IPS-18c (cell line): Measurements from ENCODE around the gene EMC8.

Experiments used
- H3K4me3 ChIP-seq: 2 replicates; pipeline ENCODE4 v1.7.0; 2013; ENCODE audit warnings: low read depth, mild to moderate bottlenecking, low read length, moderate library complexity; ENCODE audit not compliant: insufficient read depth
- H3K9me3 ChIP-seq: one replicate; pipeline ENCODE4 v1.6.1; 2013; ENCODE audit warnings: mild to moderate bottlenecking, low read length, moderate library complexity; ENCODE audit not compliant: control insufficient read depth, insufficient read depth

The EMC8 gene

DNA sequence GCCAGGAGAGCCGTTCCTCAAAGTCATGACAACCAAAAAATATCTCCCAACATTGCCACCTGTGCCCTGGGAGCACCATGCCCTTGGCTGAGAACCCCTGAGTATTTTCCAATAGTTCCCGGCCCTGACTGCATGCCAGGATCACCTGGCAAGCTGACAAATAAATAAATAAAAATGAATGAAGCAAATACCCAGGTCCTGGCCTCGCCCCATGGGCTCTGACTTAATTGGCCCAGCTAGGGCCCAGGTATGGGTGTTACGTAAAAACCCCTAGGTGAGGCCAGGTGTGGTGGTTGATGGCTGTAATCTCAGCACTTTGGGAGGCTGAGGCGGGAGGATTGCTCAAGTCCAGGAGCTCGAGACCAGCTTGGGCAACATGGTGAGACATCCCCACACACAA, 45.8 kb downstream of the EMC8 start:
- Histone ChIP-seq H3K9me3 (no peaks in the 10 kb centered on the region), H3K4me3 (no peak overlapping the region)

GRCh38 chr16:85752511-85753420, 46.6 kb downstream of the EMC8 start:
- H3K9me3 ChIP-seq, result no peaks in the 10 kb centered on the region
- no peak overlapping the region for H3K4me3 ChIP-seq

GRCh38 chr16:85751698-85752501, 47.4 kb downstream of the EMC8 start:
- Histone ChIP-seq H3K4me3 (peak overlapping the region; percentile 66; the same call in 1 of the 2 replicates), H3K9me3 (no peaks in the 10 kb centered on the region)

- no peaks in the 10 kb centered on the region for H3K9me3 ChIP-seq
- H3K4me3 ChIP-seq, result peak within 1 kb of the TSS; percentile 66
Observed at GRCh38 chr16:85750827-85751697, 48.3 kb downstream of the EMC8 start, which contains the start of gene C16orf74. TSS of gene C16orf74 (minus strand) at chr16:85751096. CDS start at chr16:85735217, 15,879 bp downstream.

DNA sequence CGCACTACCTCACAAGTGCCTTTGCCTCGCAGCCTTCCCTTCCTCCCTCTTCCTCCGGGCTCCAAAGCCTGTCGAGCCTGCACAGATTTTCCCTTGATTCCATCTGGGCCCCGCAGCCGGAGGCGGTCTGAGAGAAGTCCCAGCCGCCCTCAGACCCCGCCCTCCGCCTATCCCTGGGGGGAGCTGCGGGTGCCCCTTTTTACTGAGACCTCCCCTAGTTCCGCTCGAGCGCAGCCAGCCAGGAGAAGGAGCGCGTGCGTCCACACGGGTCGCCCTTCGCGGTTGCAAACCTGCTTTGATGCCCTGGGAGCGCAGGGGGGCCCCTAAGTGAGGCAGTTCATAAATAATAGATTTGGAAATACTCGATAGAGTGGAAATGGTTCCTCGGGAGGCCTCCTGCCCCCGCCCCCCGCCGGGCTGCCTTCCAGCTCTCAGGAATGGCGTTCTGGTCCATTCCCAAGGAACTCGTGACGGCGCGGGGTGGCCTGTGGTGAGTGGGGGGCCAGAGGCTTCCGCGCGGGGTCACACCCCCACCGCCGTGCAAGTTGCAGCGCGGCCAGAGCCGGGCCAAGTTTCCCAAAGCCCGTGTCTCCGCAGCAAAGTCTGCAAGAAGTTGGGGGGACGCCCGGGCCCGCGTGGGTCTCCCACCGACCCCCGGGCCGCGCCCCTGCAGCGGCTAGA, 49.1 kb downstream of the EMC8 start:
- no peaks in the 10 kb centered on the region for H3K9me3 ChIP-seq
- H3K4me3 ChIP-seq, result peak overlapping the region; percentile 66

DNA sequence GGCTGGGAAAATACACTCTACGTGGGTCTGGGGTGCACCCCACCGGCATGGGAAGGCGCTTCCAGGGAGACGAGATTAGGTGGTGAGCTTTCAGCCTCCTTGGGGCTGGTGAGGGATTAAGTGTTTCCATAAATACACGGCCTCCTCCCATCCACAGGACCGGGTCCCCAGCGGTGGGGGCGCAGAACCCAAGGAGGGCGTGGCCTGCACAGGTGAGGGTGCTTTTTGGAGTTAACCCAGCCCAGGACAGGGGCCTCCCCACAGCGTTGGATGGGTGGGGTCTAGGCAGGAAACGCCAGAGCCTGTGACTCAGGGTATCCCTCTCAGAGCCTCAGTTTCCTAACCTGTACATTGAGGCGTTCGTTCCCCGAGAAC, 49.6 kb downstream of the EMC8 start:
- Histone ChIP-seq H3K4me3 (peak overlapping the region; percentile 66), H3K9me3 (no peaks in the 10 kb centered on the region)

GRCh38 chr16:85746460-85747215, 52.7 kb downstream of the EMC8 start:
- Histone ChIP-seq H3K9me3 (no peaks in the 10 kb centered on the region), H3K4me3 (no peak overlapping the region; the same call in 1 of the 2 replicates)

DNA sequence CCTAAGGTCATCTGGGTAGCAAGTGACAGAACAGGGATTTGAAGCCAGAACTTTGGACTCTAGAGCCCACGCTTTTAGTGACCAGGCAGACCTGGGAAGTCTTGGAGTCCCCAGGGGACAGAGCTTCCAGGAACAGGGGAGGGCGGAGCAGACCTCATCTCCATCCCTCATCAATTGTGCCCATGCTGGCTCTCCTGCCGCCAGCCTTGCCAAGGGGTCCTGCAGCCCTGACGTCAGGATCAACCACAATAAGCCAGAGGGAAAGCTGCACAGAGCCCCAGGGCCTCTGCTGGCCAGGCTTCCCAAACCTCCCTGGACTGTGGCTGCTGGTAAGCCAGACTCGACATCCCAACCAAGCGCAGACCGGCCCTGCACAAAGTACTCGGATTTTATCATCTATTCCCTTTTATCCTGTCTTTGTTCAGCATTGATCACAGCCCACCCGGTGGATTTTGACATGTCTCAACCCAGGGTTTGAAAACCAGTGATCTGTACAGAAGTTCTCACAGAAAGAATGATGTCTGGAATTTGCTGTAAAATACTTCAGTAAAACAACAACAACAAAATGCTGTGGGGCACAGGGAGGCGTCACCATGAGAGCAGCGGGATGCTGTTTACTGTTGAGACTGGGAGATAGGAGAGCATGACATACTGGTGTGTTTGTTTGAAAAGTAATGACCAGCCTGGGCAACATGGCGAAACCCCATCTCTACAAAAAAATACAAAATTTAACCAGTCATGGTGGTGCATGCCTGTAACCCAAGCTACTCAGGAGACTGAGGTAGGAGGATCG, 60.2 kb downstream of the EMC8 start:
- Histone ChIP-seq H3K4me3 (no peak overlapping the region), H3K9me3 (no peaks in the 10 kb centered on the region)

- no peak overlapping the region for H3K4me3 ChIP-seq
- H3K9me3 ChIP-seq, result no peaks in the 10 kb centered on the region
Observed at GRCh38 chr16:85736921-85737320, 62.4 kb downstream of the EMC8 start.

- no peaks in the 10 kb centered on the region for H3K9me3 ChIP-seq
- no peak overlapping the region for H3K4me3 ChIP-seq
Observed at GRCh38 chr16:85735946-85736345, 63.4 kb downstream of the EMC8 start.

GRCh38 chr16:85735225-85735635, 64.1 kb downstream of the EMC8 start:
- no peak overlapping the region for H3K4me3 ChIP-seq
- H3K9me3 ChIP-seq, result no peaks in the 10 kb centered on the region

GRCh38 chr16:85734311-85735017, 64.9 kb downstream of the EMC8 start:
- Histone ChIP-seq H3K9me3 (no peaks in the 10 kb centered on the region), H3K4me3 (no peak overlapping the region)

DNA sequence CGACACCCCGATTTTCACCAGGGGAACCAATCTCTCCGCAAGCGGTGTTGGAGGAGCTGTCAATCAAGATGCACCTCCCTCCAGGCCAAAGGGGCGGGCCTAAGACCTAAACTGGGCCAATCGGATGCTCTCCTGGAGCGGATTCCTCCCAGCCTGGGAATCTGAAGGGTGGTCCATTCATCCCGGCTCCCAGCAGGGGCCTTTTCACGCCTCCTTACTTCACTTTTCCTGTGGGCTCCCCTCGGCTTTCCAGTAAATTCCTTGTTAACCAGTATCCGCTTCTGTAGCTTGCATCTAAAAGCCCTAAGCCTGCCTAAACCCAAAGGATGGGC, 65.5 kb downstream of the EMC8 start:
- no peak overlapping the region for H3K4me3 ChIP-seq
- no peaks in the 10 kb centered on the region for H3K9me3 ChIP-seq

DNA sequence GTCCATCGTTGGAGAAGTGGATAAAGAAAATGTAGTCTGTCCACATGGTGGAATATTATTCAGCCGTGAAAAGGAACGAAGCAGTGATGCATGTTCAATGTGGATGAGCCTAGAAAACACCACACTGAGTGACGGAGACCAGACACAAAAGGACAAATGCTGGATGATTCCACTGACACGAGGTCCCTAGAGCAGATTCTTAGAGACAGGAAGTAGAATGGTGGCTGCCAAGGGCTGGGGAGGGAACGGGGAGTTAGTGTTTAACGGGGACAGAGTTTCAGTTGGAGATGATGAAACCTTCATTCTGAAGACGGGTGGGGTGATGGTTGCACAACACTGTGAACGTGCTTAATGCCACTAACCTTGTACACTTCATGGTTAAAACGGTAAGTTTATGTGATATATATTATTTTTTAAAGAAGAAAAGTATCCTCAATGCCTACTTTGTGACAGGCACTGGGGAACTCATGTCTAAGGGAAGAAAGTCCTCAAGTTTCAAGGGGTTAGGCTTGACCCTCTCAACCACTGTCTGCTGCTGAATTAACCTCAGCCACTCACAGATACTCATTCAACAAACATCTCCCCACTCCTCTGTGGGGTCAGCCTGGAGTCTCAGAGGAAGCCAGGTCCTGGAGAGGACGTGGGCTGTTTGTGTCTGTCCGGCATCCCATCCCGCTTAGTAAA, 66.0 kb downstream of the EMC8 start:
- no peaks in the 10 kb centered on the region for H3K9me3 ChIP-seq

More for the DNA sequence above, 66.0 kb downstream of the EMC8 start:
- no peak overlapping the region for H3K4me3 ChIP-seq
